NCI-H2107 (cell line): Measurements from ENCODE around the gene CDYL2.

ENCODE experiments used
- DNase-seq: peaks from one replicate; lab custom pipeline; 2025; lab: John Stamatoyannopoulos, UW

CDYL2 gene

DNA sequence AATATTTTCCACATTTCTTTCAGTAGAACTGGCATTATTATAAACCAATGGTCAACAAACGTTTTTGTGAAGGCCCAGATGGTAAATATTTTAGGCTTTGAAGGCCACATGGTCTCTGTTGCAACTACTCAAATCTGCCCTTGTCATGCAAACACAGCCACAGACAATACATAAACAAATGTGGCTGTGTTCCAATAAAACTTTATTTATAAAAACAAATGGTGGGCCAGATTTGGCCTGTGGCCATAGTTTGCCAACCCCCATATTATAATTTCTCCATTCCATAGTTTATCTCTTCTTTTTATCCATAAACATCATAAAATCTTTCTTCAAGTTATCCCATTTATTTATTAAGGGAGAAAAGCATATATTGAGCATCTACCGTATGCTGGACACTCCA, 98.8 kb downstream of the CDYL2 start:
- no peak for DNase-seq

DNA sequence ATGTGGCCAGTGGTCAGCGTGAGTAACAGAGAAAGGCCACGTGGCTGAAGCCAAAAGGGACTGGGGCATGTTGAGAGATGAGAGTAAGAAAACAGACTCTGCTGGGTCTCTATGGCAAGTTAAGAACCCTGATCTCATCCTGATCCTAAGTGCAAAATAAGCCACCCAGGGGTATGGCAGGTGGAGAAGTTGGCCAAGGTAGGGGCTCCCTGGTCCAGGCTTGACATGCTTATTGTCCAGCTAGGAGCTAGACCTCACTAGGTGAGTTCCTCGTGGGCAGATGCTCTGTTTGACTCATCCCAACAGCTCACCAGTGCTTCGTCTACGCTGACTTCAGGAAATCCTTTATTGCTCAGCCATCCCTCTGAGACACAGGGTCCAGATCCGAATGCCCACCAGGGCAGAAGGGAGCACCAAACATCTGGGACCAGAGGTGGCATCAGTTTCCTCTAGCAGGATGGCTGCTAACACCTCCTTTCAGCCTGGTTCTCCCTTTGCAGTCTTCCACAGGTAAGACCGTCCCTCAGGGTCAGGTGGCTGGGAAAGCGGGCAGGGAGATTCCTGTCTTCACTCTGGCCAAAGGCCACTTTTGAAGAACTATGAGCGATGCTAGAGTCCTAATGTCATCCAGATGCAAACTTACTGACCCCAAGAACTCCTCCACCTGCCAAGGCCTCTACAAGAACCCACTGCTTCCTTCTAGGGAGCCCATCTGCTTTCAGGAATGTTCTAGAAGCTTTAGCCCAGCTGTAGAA, 99.5 kb downstream of the CDYL2 start:
- DNase-seq = no peak

GRCh38 chr16:80703131-80704071, 101.0 kb downstream of the CDYL2 start:
- no peak for DNase-seq

GRCh38 chr16:80702696-80703095, 101.7 kb downstream of the CDYL2 start:
- DNase-seq = no peak

GRCh38 chr16:80700558-80700957, 103.8 kb downstream of the CDYL2 start:
- DNase-seq = no peak

DNA sequence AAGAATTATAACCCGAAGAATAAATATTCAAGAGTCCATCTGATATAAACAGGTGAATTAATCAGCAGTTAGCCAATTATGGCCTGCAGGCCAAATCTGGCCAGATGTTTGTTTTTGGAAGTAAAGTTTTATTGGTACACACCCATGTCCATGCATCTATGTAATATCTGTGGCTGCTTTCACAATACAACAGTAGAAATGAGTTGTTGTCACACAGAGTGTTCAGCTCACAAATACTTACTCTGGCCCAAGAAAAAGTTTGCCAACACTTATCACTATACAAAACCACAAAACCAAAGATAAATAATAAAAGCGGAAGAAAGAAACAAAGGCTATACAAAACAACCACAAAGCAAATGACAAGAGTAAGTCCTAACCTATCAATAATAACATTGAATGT, 109.4 kb downstream of the CDYL2 start:
- DNase-seq = no peak

GRCh38 chr16:80693553-80693952, 110.8 kb downstream of the CDYL2 start:
- DNase-seq = no peak

- DNase-seq = no peak
These were observed 112.1 kb downstream of the CDYL2 start for GRCh38 chr16:80692270-80692669.

DNA sequence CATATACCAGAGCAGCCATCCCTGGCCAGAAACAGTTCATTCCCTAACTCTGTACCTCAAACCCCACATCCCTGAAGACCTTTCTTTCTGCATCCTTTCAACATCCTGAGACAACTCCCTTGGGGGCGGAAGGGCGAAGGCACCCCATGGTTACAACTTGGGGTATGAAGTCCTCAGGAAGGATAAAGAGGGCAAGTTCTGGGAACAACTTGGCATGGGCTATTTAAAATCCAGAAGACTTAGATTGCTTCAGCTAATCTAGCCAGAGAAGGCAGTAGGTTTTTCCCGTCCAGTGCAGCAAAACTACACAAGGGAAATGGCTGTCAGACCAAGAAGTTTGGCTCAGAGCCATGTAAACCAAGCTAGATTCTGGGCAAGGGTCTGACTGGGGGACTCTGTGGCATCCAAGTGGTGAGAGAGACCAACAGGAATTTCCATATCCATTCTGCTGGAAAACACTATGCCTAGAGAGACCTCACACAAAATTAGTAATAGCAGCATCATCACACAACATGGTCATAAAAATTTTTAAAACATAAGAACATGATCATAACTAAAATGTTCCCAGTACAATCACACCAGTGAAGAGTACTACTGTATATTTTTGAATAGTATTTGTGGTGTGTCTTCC, 113.2 kb downstream of the CDYL2 start:
- DNase-seq = no peak

- no peak for DNase-seq
These were observed 114.9 kb downstream of the CDYL2 start for GRCh38 chr16:80689487-80689886.

DNA sequence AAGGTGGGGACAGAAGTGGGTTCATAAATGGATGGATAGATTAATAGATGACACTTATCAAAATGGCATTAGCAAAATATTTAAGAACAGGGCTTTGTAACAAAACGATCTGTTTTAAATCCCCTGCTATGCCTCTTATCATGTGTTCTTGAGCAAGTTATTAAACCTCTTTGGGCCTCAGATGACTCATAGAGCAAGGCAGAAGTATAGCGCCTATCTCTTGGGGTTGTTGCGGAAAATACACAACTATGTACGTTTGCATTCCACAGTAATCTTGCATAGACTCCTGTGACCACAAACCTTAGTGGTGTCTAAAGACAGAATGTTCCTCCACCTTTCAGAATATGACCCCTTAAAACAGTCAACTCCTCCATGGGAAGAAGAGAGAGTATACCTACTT, 116.8 kb downstream of the CDYL2 start:
- no peak for DNase-seq

GRCh38 chr16:80684906-80685305, 119.5 kb downstream of the CDYL2 start:
- no peak for DNase-seq

DNA sequence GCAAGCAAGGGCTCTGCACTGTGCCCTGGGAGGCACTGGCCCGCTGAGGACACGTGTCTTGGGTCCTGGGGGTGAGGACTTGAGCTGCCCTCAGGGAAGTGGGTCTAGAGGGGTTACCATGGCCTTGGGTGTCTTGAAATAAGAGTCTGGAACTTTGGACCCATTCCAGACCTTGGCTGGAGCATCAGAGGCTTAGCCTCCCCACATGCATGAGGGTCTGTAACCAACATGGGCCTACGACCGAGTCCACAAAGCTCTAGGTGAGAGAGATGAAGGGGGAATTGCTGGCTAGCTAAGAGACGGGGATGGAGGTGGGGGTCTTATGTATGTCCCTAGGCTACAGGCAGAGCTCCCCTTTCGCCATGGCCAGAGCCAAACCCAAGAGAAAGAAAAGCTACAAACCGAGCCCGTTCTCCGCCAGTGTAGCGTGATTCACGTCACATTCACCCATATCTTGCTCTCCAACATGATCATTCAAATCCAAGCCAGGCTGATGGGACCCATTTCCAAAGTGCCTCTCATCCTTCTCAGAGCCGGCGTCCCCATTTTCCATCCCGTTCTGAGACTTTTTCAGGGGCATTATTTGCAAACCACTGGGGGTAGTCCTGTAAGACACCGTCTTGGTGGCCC, 120.1 kb downstream of the CDYL2 start:
- DNase-seq = no peak

GRCh38 chr16:80683646-80684045, 120.8 kb downstream of the CDYL2 start:
- no peak for DNase-seq

DNA sequence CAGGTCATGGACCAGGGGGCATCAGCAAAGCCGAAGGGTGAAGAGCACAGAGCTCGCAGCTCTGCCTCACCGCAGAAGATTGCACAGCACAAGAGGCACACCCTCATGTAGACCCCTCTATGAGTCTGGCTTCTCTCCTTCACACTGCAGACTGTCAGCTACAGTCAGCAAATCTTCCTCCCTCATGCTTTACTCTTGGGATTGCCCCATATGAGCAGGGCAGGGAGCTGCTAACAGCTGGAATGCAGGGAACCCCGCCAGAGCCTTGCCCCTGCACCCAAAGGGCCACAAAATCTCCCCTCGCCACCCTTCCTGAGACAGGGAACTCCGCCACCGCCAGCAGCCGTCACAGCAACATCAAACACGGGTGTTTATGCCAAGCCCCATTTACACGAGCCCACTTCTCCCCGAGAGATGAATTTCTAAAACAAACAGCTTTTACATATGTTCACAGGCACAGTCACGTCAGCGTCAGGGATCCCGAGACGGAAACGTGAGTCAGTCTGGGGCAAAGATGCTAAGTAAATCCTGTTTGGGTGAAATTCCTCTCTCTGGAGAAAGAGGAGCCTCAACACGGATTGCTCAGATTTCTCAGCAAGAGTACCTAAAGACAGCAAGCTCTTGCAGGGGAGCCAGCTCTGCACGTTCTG, 121.9 kb downstream of the CDYL2 start:
- no peak for DNase-seq

GRCh38 chr16:80681436-80681835, 123.0 kb downstream of the CDYL2 start:
- no peak for DNase-seq

GRCh38 chr16:80680839-80681238, 123.6 kb downstream of the CDYL2 start:
- no peak for DNase-seq

DNA sequence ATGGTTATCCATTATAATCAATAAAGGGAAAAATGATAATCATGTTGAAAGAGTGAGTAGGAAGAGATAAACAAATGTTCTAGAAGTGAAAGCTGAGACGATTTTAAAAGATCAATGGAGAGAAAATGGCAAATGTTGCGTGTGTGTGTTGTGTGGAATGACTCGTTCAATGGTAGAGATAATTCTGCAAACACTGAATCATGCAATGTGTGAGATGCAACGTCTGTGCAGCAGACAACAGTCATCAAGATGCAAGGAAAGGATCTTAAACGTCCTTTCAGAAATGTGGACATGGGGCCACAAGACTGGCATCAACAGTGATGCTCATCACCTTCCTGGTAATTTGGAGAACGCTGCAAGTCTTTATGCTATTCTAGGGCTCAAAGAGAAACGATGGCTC, 124.4 kb downstream of the CDYL2 start:
- DNase-seq = no peak

- no peak for DNase-seq
These were observed 129.5 kb downstream of the CDYL2 start for GRCh38 chr16:80674884-80675283.

- DNase-seq = no peak
These were observed 132.0 kb downstream of the CDYL2 start for GRCh38 chr16:80672379-80672778.

DNA sequence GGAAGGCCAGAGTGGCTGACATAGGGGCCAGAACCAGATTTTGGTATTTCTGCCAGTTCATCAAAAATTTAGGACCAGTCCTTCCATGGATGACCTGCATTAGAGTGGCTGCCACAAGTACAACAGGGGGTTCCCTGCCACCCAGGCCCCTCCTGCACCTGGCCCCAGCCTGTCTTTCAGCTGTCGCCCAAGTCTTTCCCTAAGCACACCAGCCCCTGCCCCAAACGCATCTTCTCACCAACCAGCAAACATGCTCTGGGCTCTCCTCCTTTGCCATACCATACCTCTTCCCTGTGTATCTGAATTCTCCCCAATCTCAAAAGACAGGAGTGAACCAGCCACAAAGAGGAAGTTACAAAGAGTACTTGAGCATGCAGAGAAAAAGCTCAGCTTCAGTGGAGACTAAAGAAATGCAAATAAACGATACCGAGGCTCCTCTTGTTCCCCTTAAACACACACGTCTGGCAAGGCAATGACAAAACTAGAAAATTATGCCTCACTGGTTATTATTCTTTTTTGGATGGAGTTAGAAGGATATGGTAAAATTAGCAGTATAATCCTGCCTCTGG, 133.0 kb downstream of the CDYL2 start:
- no peak for DNase-seq
